ENCODE results near the gene ARFIP2. TPM values are rescaled to one million over a fixed set of nuclear protein-coding genes. Genes with fewer than 3 reads are reported as not detected.

ARFIP2 gene
- total and polyA plus RNA-seq, 2 donors from 2014 or later: 45.6 to 62.3 TPM

- Histone ChIP-seq H3K27me3 (ENCODE audit: control insufficient read depth, insufficient read depth, low read length) (no peaks in the 10 kb centered on the region), H3K36me3 (ENCODE audit: control insufficient read depth in 2 of 3, insufficient read depth in 3 of 3, low read length in 3 of 3) (peaks cover 0 to 48% (median 47%) of the 10 kb centered on the region in 3 donors), H3K4me1 (ENCODE audit: control insufficient read depth in 2 of 3, insufficient read depth in 2 of 3, low read depth in 1 of 3, low read length in 3 of 3) (no peaks in the 10 kb centered on the region), H3K9me3 (ENCODE audit: control insufficient read depth in 2 of 3, insufficient read depth in 1 of 3, low read length in 3 of 3) (no peaks in the 10 kb centered on the region), H3K27ac (ENCODE audit: low read depth in 2 of 2, low read length in 2 of 2) (no peak overlapping the region), H3K9ac (ENCODE audit: low read length in 3 of 3) (no peak overlapping the region), H3K4me3 (ENCODE audit: low read length in 3 of 3) (no peak overlapping the region)
- DNase-seq (no peak), FAIRE-seq (no peak)
- intact Hi-C loops (cut with DNase I): no loop called here
- no peak for TF ChIP-seq CTCF (IDR thresholded peaks at IDR 0.05; ENCODE audit: borderline replicate concordance, extremely low read depth, insufficient read depth)
These were observed 28.9 kb downstream of the ARFIP2 start for GRCh38 chr11:6452219-6452618.

- H3K9me3 ChIP-seq (ENCODE audit: control insufficient read depth in 2 of 3, insufficient read depth in 1 of 3, low read length in 3 of 3): no peaks in the 10 kb centered on the region
- no peak overlapping the region for H3K27ac ChIP-seq (ENCODE audit: low read depth in 2 of 2, low read length in 2 of 2)
- H3K9ac ChIP-seq (ENCODE audit: low read length in 3 of 3): no peak overlapping the region
- H3K4me3 ChIP-seq (ENCODE audit: low read length in 3 of 3): no peak overlapping the region
- intact Hi-C loops (cut with DNase I): no loop called here
- H3K36me3 ChIP-seq (ENCODE audit: control insufficient read depth in 2 of 3, insufficient read depth in 3 of 3, low read length in 3 of 3): peaks cover 0 to 33% (median 29%) of the 10 kb centered on the region in 3 donors
- FAIRE-seq: no peak
- no peak for DNase-seq
- H3K27me3 ChIP-seq (ENCODE audit: control insufficient read depth, insufficient read depth, low read length): no peaks in the 10 kb centered on the region
- TF ChIP-seq CTCF (IDR thresholded peaks at IDR 0.05; ENCODE audit: borderline replicate concordance, extremely low read depth, insufficient read depth): no peak
- no peaks in the 10 kb centered on the region for H3K4me1 ChIP-seq (ENCODE audit: control insufficient read depth in 2 of 3, insufficient read depth in 2 of 3, low read depth in 1 of 3, low read length in 3 of 3)
These were observed 32.6 kb downstream of the ARFIP2 start for GRCh38 chr11:6448574-6448973.

GRCh38 chr11:6443269-6444003 lies 37.7 kb downstream of the ARFIP2 start:
- Histone ChIP-seq H3K9ac (ENCODE audit: low read length in 3 of 3) (no peak overlapping the region), H3K9me3 (ENCODE audit: control insufficient read depth in 2 of 3, insufficient read depth in 1 of 3, low read length in 3 of 3) (no peaks in the 10 kb centered on the region), H3K4me3 (ENCODE audit: low read length in 3 of 3) (no peak overlapping the region), H3K27ac (ENCODE audit: low read depth in 2 of 2, low read length in 2 of 2) (no peak overlapping the region), H3K36me3 (ENCODE audit: control insufficient read depth in 2 of 3, insufficient read depth in 3 of 3, low read length in 3 of 3) (no peaks in the 10 kb centered on the region), H3K27me3 (ENCODE audit: control insufficient read depth, insufficient read depth, low read length) (no peaks in the 10 kb centered on the region), H3K4me1 (ENCODE audit: control insufficient read depth in 2 of 3, insufficient read depth in 2 of 3, low read depth in 1 of 3, low read length in 3 of 3) (peaks cover 0 to 4% (median 0%) of the 10 kb centered on the region in 3 donors)
- FAIRE-seq (no peak), DNase-seq (peak in 4 of 5 donors; percentile 35 to 79 (median 60))
- peak; percentile 69 for TF ChIP-seq CTCF (IDR thresholded peaks at IDR 0.05; ENCODE audit: borderline replicate concordance, extremely low read depth, insufficient read depth)
- intact Hi-C loops (cut with DNase I): loop anchor here (5.0 kb wide), 1 partner anchor 66 kb away; no protein-coding TSS in a partner anchor

Data from kidney (tissue), 14 donors.